ENCODE measurements around the gene IRAK3.

Gene IRAK3

GRCh38 chr12:66241061-66242043 lies 52.3 kb downstream of the IRAK3 start:
- peak; percentile 88 for DNase-seq (ENCODE audit: low read depth)
- no peak overlapping the region for H3K4me3 ChIP-seq (ENCODE audit: low read depth, low read length)

GRCh38 chr12:66242311-66242710 lies 53.3 kb downstream of the IRAK3 start:
- DNase-seq (ENCODE audit: low read depth), result no peak
- H3K4me3 ChIP-seq (ENCODE audit: low read depth, low read length), result no peak overlapping the region

- DNase-seq (ENCODE audit: low read depth), result no peak
- H3K4me3 ChIP-seq (ENCODE audit: low read depth, low read length), result no peak overlapping the region
These were observed 54.9 kb downstream of the IRAK3 start for GRCh38 chr12:66243911-66244310.

- DNase-seq (ENCODE audit: low read depth), result no peak
- no peak overlapping the region for H3K4me3 ChIP-seq (ENCODE audit: low read depth, low read length)
These were observed 55.4 kb downstream of the IRAK3 start for GRCh38 chr12:66244446-66244845.

GRCh38 chr12:66247741-66248140 lies 58.7 kb downstream of the IRAK3 start:
- peak; percentile 15 for DNase-seq (ENCODE audit: low read depth)
- H3K4me3 ChIP-seq (ENCODE audit: low read depth, low read length), result no peak overlapping the region

- DNase-seq (ENCODE audit: low read depth), result no peak
- no peak overlapping the region for H3K4me3 ChIP-seq (ENCODE audit: low read depth, low read length)
These were observed 62.0 kb downstream of the IRAK3 start for GRCh38 chr12:66251049-66251448.

GRCh38 chr12:66252771-66253170 lies 63.8 kb downstream of the IRAK3 start:
- no peak for DNase-seq (ENCODE audit: low read depth)
- H3K4me3 ChIP-seq (ENCODE audit: low read depth, low read length), result no peak overlapping the region

GRCh38 chr12:66255737-66256136 lies 66.7 kb downstream of the IRAK3 start:
- no peak overlapping the region for H3K4me3 ChIP-seq (ENCODE audit: low read depth, low read length)
- DNase-seq (ENCODE audit: low read depth), result no peak

GRCh38 chr12:66258011-66258410 lies 69.0 kb downstream of the IRAK3 start:
- DNase-seq (ENCODE audit: low read depth), result no peak
- no peak overlapping the region for H3K4me3 ChIP-seq (ENCODE audit: low read depth, low read length)

GRCh38 chr12:66262737-66263136 lies 73.7 kb downstream of the IRAK3 start:
- H3K4me3 ChIP-seq (ENCODE audit: low read depth, low read length), result no peak overlapping the region
- no peak for DNase-seq (ENCODE audit: low read depth)

- no peak overlapping the region for H3K4me3 ChIP-seq (ENCODE audit: low read depth, low read length)
These were observed 79.5 kb downstream of the IRAK3 start for GRCh38 chr12:66268562-66268961.

GRCh38 chr12:66269142-66269541 lies 80.1 kb downstream of the IRAK3 start:
- no peak overlapping the region for H3K4me3 ChIP-seq (ENCODE audit: low read depth, low read length)

More at GRCh38 chr12:66268562-66268961, 79.5 kb downstream of the IRAK3 start:
- no peak for DNase-seq (ENCODE audit: low read depth)

GRCh38 chr12:66269757-66270383 lies 80.9 kb downstream of the IRAK3 start:
- no peak overlapping the region for H3K4me3 ChIP-seq (ENCODE audit: low read depth, low read length)
- no peak for DNase-seq (ENCODE audit: low read depth)

More at GRCh38 chr12:66269142-66269541, 80.1 kb downstream of the IRAK3 start:
- DNase-seq (ENCODE audit: low read depth), result no peak

- H3K4me3 ChIP-seq (ENCODE audit: low read depth, low read length), result no peak overlapping the region
- DNase-seq (ENCODE audit: low read depth), result no peak
These were observed 81.6 kb downstream of the IRAK3 start for GRCh38 chr12:66270613-66271012.

GRCh38 chr12:66272650-66273049 lies 83.6 kb downstream of the IRAK3 start:
- DNase-seq (ENCODE audit: low read depth), result no peak
- no peak overlapping the region for H3K4me3 ChIP-seq (ENCODE audit: low read depth, low read length)

- no peak for DNase-seq (ENCODE audit: low read depth)
- H3K4me3 ChIP-seq (ENCODE audit: low read depth, low read length), result no peak overlapping the region
These were observed 84.1 kb downstream of the IRAK3 start for GRCh38 chr12:66273147-66273546.

- DNase-seq (ENCODE audit: low read depth), result no peak
- H3K4me3 ChIP-seq (ENCODE audit: low read depth, low read length), result no peak overlapping the region
These were observed 86.0 kb downstream of the IRAK3 start for GRCh38 chr12:66275040-66275439.

GRCh38 chr12:66279123-66279712 lies 90.2 kb downstream of the IRAK3 start:
- H3K4me3 ChIP-seq (ENCODE audit: low read depth, low read length), result no peak overlapping the region
- no peak for DNase-seq (ENCODE audit: low read depth)

GRCh38 chr12:66280561-66280960 lies 91.5 kb downstream of the IRAK3 start:
- no peak overlapping the region for H3K4me3 ChIP-seq (ENCODE audit: low read depth, low read length)
- no peak for DNase-seq (ENCODE audit: low read depth)

- no peak overlapping the region for H3K4me3 ChIP-seq (ENCODE audit: low read depth, low read length)
- DNase-seq (ENCODE audit: low read depth), result no peak
These were observed 93.2 kb downstream of the IRAK3 start for GRCh38 chr12:66282244-66282643.

Measured in skeletal muscle cell (primary cell).